ENCODE data around the gene JUP.

JUP gene

GRCh38 chr17:41818024-41818423 lies 31.5 kb upstream of the JUP start:
- no peaks in the 10 kb centered on the region for H3K27me3 ChIP-seq (ENCODE audit: control insufficient read depth in 1 of 2, insufficient read depth in 2 of 2, low read length in 2 of 2)

DNA sequence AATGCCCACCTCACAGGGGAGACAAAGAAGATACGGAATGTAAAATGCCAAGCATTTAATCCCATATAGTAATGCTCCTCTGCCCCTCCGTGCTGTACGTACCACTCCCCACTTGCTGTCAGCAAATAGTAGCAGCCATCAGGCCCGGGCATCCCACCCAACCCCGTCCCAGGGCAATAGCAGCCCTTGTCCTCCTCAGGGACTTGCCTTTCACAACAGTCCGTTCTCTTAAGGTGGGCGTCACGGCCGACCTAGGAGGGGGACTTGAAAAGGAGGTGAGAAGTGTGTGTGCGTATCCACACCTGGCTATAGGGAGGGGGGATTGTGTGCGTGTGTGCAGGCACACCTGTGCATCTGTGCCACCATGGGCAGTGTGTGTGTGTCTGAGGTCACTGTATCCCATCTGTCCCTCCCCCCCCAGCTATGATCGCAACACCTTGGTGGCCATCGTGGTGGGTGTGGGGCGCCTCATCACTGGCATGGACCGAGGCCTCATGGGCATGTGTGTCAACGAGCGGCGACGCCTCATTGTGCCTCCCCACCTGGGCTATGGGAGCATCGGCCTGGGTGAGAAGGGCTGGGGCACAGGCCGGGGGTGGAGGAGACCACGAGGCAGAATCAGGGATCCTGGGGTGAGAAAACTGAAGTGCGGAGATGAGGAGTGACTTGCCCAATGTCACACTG lies 30.3 kb upstream of the JUP start:
- H3K9me3 ChIP-seq (ENCODE audit: low read length) = no peaks in the 10 kb centered on the region
- no peak overlapping the region for H3K4me3 ChIP-seq (ENCODE audit: low read depth in 1 of 2, low read length in 2 of 2)
- H3K36me3 ChIP-seq (ENCODE audit: insufficient read depth, low read length) = no peaks in the 10 kb centered on the region
- H3K9ac ChIP-seq (ENCODE audit: low read length) = no peak overlapping the region
- peaks cover 13% of the 10 kb centered on the region for H3K4me1 ChIP-seq (ENCODE audit: insufficient read depth, low read length)
- no peak overlapping the region for H3K27ac ChIP-seq (ENCODE audit: low read depth, low read length)
- H3K27me3 ChIP-seq (ENCODE audit: control insufficient read depth in 1 of 2, insufficient read depth in 2 of 2, low read length in 2 of 2) = no peaks in the 10 kb centered on the region

More at GRCh38 chr17:41818024-41818423, 31.5 kb upstream of the JUP start:
- no peak overlapping the region for H3K4me3 ChIP-seq (ENCODE audit: low read depth in 1 of 2, low read length in 2 of 2)
- H3K36me3 ChIP-seq (ENCODE audit: insufficient read depth, low read length) = no peaks in the 10 kb centered on the region
- no peak overlapping the region for H3K9ac ChIP-seq (ENCODE audit: low read length)
- H3K4me1 ChIP-seq (ENCODE audit: insufficient read depth, low read length) = peaks cover 8% of the 10 kb centered on the region
- H3K9me3 ChIP-seq (ENCODE audit: low read length) = no peaks in the 10 kb centered on the region
- no peak overlapping the region for H3K27ac ChIP-seq (ENCODE audit: low read depth, low read length)

DNA sequence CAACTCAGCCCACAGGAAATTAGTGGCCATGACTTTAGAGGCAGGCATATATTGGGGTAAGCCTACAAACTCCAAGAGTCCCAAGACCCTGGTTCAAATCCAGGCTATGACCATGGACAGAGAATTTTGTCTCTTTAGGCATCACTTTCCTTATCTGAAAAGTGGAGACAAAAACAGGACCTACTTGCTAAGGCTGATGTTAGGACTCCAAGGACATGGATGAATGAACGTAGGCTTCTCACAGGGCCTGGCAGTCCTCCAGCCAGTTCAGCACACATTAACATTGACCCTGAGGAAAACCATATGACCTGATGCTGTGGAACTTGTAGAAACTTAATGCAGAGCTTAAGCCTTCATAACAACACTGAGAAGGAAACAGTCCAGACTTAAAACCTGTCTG lies 27.7 kb upstream of the JUP start:
- Histone ChIP-seq H3K9ac (ENCODE audit: low read length) (no peak overlapping the region), H3K4me3 (ENCODE audit: low read depth in 1 of 2, low read length in 2 of 2) (no peak overlapping the region), H3K27me3 (ENCODE audit: control insufficient read depth in 1 of 2, insufficient read depth in 2 of 2, low read length in 2 of 2) (no peaks in the 10 kb centered on the region), H3K27ac (ENCODE audit: low read depth, low read length) (no peak overlapping the region), H3K9me3 (ENCODE audit: low read length) (no peaks in the 10 kb centered on the region), H3K36me3 (ENCODE audit: insufficient read depth, low read length) (no peaks in the 10 kb centered on the region), H3K4me1 (ENCODE audit: insufficient read depth, low read length) (peaks cover 20% of the 10 kb centered on the region)

DNA sequence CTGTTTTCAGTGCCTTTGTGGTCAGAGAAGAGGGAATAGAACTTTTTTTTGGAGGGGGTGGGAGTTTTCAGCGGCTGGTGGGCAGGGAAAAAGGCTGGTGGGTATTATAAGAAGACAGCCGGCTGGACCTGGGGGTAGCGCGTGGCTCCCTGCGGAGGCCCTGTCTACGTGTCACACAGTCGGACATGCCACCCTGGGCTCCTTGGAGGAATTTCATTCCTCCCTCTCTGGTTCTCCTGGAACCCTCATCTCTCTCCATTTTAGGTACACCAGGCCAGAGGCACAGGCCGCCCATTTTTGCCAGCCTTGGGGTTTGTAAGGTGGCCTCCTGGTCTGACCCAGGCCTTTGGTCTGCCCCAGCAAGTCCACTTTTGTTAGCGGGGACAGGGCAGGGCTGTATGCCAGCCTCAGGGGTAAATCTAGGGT lies 27.2 kb upstream of the JUP start:
- no peaks in the 10 kb centered on the region for H3K36me3 ChIP-seq (ENCODE audit: insufficient read depth, low read length)
- peak overlapping the region; percentile 45 for H3K9ac ChIP-seq (ENCODE audit: low read length)
- peak overlapping the region; percentile 78 for H3K27ac ChIP-seq (ENCODE audit: low read depth, low read length)
- H3K27me3 ChIP-seq (ENCODE audit: control insufficient read depth in 1 of 2, insufficient read depth in 2 of 2, low read length in 2 of 2) = no peaks in the 10 kb centered on the region
- H3K9me3 ChIP-seq (ENCODE audit: low read length) = no peaks in the 10 kb centered on the region
- H3K4me3 ChIP-seq (ENCODE audit: low read depth in 1 of 2, low read length in 2 of 2) = peak overlapping the region; percentile 38 to 90
- H3K4me1 ChIP-seq (ENCODE audit: insufficient read depth, low read length) = peaks cover 20% of the 10 kb centered on the region

GRCh38 chr17:41813152-41813680 lies 26.7 kb upstream of the JUP start:
- Histone ChIP-seq H3K4me1 (ENCODE audit: insufficient read depth, low read length) (peaks cover 20% of the 10 kb centered on the region), H3K9ac (ENCODE audit: low read length) (peak overlapping the region; percentile 45), H3K27ac (ENCODE audit: low read depth, low read length) (peak overlapping the region; percentile 78), H3K36me3 (ENCODE audit: insufficient read depth, low read length) (no peaks in the 10 kb centered on the region), H3K4me3 (ENCODE audit: low read depth in 1 of 2, low read length in 2 of 2) (peak overlapping the region; percentile 38 to 90), H3K9me3 (ENCODE audit: low read length) (no peaks in the 10 kb centered on the region), H3K27me3 (ENCODE audit: control insufficient read depth in 1 of 2, insufficient read depth in 2 of 2, low read length in 2 of 2) (no peaks in the 10 kb centered on the region)

DNA sequence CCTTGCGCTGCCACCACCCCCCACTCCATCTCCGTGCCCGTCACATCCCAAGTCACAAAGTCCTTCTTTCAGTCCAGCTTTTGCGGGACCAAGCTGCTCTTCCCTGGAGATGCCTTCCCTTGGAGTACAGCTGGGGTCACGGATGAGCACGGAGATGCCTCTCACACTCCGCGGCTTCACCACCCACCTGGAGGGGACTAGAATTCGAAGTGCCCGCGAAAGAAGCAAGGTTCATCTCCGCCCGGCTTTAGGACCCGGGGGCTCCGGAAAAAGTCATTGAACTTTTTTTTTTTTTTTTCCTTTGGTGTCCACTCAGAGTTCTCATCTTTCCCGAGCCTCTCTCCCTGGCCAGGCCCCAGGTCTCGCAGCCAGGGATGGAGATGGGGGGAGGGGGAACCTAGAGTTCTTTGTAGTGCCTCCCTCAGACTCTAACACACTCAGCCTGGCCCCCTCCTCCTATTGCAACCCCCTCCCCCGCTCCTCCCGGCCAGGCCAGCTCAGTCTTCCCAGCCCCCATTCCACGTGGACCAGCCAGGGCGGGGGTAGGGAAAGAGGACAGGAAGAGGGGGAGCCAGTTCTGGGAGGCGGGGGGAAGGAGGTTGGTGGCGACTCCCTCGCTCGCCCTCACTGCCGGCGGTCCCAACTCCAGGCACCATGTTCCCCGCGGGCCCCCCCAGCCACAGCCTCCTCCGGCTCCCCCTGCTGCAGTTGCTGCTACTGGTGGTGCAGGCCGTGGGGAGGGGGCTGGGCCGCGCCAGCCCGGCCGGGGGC lies 26.1 kb upstream of the JUP start, which contains the start of gene FKBP10:
TSS of gene FKBP10 (plus strand) at position 624 of the 771 bp plus-strand sequence. CDS start at position 655, 31 bp downstream.
- no peaks in the 10 kb centered on the region for H3K9me3 ChIP-seq (ENCODE audit: low read length)
- peak within 1 kb of the TSS; percentile 45 for H3K9ac ChIP-seq (ENCODE audit: low read length)
- H3K27me3 ChIP-seq (ENCODE audit: control insufficient read depth in 1 of 2, insufficient read depth in 2 of 2, low read length in 2 of 2) = no peaks in the 10 kb centered on the region
- H3K36me3 ChIP-seq (ENCODE audit: insufficient read depth, low read length) = no peaks in the 10 kb centered on the region
- peak within 1 kb of the TSS; percentile 85 to 90 for H3K4me3 ChIP-seq (ENCODE audit: low read depth in 1 of 2, low read length in 2 of 2)
- H3K4me1 ChIP-seq (ENCODE audit: insufficient read depth, low read length) = peaks cover 20% of the 10 kb centered on the region
- peak within 1 kb of the TSS; percentile 78 for H3K27ac ChIP-seq (ENCODE audit: low read depth, low read length)

DNA sequence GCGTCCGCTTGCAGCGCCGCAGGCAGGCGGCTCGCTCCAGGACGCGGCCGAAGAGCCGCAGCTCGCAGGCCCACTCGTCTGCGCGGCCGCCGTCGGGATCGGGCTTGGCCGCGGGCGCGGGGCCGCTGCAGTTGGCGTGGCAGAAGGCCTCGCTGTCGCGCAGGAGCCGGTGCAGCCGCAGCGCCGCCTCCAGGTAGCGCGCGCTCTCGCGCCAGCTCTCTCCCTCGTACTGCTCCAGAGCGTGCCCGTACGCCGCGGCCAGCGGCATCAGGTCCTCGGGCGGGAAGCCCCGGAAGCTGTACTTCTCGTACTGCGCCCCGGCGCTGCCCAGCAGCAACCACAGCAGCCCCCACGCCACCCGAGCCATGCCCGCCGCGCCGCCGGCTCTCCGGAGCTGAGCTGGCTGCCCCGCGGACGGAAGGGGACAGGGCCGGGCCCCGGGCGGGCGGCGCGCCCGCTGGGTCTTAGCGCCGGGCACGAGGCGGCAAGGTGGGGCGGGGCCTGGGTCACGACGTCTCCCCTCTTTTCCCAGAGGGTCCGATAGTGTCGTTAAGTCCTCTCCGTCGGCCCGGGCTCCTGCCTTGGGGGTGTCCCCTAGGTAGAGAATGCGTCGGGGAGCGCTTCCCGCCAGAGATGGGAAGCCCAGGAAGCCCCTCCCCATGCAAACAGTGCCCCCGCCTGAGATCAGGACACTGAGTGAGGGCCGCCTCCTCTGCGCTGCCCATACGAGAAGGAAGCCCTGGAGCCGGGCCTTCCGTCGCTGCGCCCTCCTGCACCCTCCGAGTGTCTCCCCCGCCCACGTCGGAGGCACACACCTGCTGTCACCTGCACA lies 25.3 kb upstream of the JUP start, which contains the start of gene P3H4:
TSS of gene P3H4 (minus strand) at position 401 of the 832 bp plus-strand sequence. CDS start at position 367, 34 bp downstream.
- H3K27me3 ChIP-seq (ENCODE audit: control insufficient read depth in 1 of 2, insufficient read depth in 2 of 2, low read length in 2 of 2) = no peaks in the 10 kb centered on the region
- no peaks in the 10 kb centered on the region for H3K36me3 ChIP-seq (ENCODE audit: insufficient read depth, low read length)
- H3K9me3 ChIP-seq (ENCODE audit: low read length) = no peaks in the 10 kb centered on the region
- peak within 1 kb of the TSS; percentile 85 to 90 for H3K4me3 ChIP-seq (ENCODE audit: low read depth in 1 of 2, low read length in 2 of 2)
- peak within 1 kb of the TSS; percentile 78 for H3K27ac ChIP-seq (ENCODE audit: low read depth, low read length)
- H3K9ac ChIP-seq (ENCODE audit: low read length) = no peak within 1 kb of the TSS
- peaks cover 20% of the 10 kb centered on the region for H3K4me1 ChIP-seq (ENCODE audit: insufficient read depth, low read length)

GRCh38 chr17:41810659-41811548 lies 24.4 kb upstream of the JUP start:
- no peak overlapping the region for H3K9ac ChIP-seq (ENCODE audit: low read length)
- H3K27ac ChIP-seq (ENCODE audit: low read depth, low read length) = peak overlapping the region; percentile 78
- H3K36me3 ChIP-seq (ENCODE audit: insufficient read depth, low read length) = no peaks in the 10 kb centered on the region
- H3K27me3 ChIP-seq (ENCODE audit: control insufficient read depth in 1 of 2, insufficient read depth in 2 of 2, low read length in 2 of 2) = no peaks in the 10 kb centered on the region
- peak overlapping the region; percentile 85 to 90 for H3K4me3 ChIP-seq (ENCODE audit: low read depth in 1 of 2, low read length in 2 of 2)
- no peaks in the 10 kb centered on the region for H3K9me3 ChIP-seq (ENCODE audit: low read length)
- peaks cover 20% of the 10 kb centered on the region for H3K4me1 ChIP-seq (ENCODE audit: insufficient read depth, low read length)

GRCh38 chr17:41806685-41807445 lies 20.4 kb upstream of the JUP start:
- H3K9me3 ChIP-seq (ENCODE audit: low read length) = no peaks in the 10 kb centered on the region
- H3K36me3 ChIP-seq (ENCODE audit: insufficient read depth, low read length) = no peaks in the 10 kb centered on the region
- no peak overlapping the region for H3K27ac ChIP-seq (ENCODE audit: low read depth, low read length)

More at GRCh38 chr17:41806685-41807445, 20.4 kb upstream of the JUP start:
- Histone ChIP-seq H3K9ac (ENCODE audit: low read length) (no peak overlapping the region), H3K4me1 (ENCODE audit: insufficient read depth, low read length) (peaks cover 6% of the 10 kb centered on the region), H3K27me3 (ENCODE audit: control insufficient read depth in 1 of 2, insufficient read depth in 2 of 2, low read length in 2 of 2) (no peaks in the 10 kb centered on the region), H3K4me3 (ENCODE audit: low read depth in 1 of 2, low read length in 2 of 2) (no peak overlapping the region)
